ENCODE results near the gene UNC5C. TPM values are rescaled to one million over a fixed set of nuclear protein-coding genes. Genes with fewer than 3 reads are reported as not detected.

UNC5C gene
- total RNA-seq, 1 donor from 2014 or later, result not detected

DNA sequence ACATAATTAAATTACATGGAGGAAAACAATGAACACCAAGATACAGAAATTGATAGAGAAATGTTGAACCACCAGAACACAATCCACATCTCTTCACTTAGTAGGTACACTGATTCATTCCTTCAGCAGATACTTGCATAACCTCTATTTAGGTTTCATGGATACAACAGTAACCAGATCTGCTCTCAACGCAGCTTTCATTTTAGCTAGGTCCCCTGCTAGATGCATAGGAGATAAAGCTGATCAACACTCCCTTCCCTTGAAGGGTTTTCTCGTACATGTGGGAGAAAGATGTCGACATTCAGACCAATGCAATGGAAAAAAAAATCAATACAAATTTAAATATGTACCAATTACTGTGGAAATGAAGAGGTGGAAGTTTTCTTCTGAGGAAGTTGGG lies 37.3 kb downstream of the UNC5C start:
- POLR2A ChIA-PET, result no interaction called here
- ATAC-seq (ENCODE audit: low read depth), result no peak
- no peak overlapping the region for H3K27ac Mint-ChIP-seq
- intact Hi-C loops (cut with micrococcal nuclease), result no loop called here
- no peak overlapping the region for H3K4me3 Mint-ChIP-seq
- CTCF ChIA-PET, result no interaction called here
- H3K36me3 Mint-ChIP-seq (ENCODE audit: low read depth), result no peaks in the 10 kb centered on the region
- TF ChIP-seq, protein P1, sequence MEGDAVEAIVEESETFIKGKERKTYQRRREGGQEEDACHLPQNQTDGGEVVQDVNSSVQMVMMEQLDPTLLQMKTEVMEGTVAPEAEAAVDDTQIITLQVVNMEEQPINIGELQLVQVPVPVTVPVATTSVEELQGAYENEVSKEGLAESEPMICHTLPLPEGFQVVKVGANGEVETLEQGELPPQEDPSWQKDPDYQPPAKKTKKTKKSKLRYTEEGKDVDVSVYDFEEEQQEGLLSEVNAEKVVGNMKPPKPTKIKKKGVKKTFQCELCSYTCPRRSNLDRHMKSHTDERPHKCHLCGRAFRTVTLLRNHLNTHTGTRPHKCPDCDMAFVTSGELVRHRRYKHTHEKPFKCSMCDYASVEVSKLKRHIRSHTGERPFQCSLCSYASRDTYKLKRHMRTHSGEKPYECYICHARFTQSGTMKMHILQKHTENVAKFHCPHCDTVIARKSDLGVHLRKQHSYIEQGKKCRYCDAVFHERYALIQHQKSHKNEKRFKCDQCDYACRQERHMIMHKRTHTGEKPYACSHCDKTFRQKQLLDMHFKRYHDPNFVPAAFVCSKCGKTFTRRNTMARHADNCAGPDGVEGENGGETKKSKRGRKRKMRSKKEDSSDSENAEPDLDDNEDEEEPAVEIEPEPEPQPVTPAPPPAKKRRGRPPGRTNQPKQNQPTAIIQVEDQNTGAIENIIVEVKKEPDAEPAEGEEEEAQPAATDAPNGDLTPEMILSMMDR (IDR thresholded peaks at IDR 0.05), result no peak
- DNase-seq, result no peak
- H3K4me1 Mint-ChIP-seq, result no peaks in the 10 kb centered on the region
- no peaks in the 10 kb centered on the region for H3K27me3 Mint-ChIP-seq
- no peaks in the 10 kb centered on the region for H3K9me3 Mint-ChIP-seq

DNA sequence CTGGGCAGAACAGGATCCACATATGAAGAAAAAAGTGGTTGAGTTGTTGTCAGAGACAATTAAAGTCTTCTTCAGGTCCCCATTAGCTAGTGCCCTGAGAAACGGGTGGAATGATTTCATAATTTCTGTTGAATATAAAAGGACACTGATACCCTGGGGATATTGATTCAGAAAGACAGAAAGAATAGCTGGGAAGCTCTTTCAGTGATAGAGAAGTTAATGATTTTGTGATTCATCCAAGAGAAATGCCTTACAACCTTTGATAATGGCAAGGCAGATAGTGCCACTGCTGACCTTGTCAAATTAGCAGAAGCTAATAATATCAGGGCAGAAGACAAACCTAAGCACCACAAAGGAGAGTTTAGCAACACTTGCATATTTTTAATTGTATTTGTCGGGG lies 37.9 kb downstream of the UNC5C start:
- H3K27ac Mint-ChIP-seq, result no peak overlapping the region
- no peaks in the 10 kb centered on the region for H3K4me1 Mint-ChIP-seq
- no peaks in the 10 kb centered on the region for H3K36me3 Mint-ChIP-seq (ENCODE audit: low read depth)
- no peak for ATAC-seq (ENCODE audit: low read depth)
- POLR2A ChIA-PET, result no interaction called here
- no peaks in the 10 kb centered on the region for H3K9me3 Mint-ChIP-seq
- no peaks in the 10 kb centered on the region for H3K27me3 Mint-ChIP-seq
- intact Hi-C loops (cut with micrococcal nuclease), result no loop called here
- DNase-seq, result no peak
- TF ChIP-seq, protein P1 (IDR thresholded peaks at IDR 0.05), result no peak
- CTCF ChIA-PET, result no interaction called here
- H3K4me3 Mint-ChIP-seq, result no peak overlapping the region

DNA sequence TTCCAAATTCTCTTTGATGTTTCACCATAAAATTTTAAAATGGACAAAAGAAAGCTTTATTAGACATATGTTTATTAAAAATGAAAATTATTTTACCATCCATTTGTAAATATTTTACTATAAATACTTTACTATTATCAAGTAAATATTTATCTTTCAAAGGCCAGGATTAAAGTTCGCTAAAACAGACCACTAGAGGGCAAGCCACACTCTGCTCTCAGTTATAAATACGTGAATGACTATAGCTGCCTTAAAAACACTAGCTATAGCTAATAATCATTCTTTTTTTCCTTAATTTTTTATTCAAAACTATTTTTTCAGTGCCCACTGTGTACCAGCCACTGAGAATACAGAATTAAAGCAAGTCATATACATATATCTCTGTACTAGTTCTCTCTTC lies 38.6 kb downstream of the UNC5C start:
- H3K4me1 Mint-ChIP-seq, result no peaks in the 10 kb centered on the region
- no peaks in the 10 kb centered on the region for H3K27me3 Mint-ChIP-seq
- DNase-seq, result no peak
- H3K9me3 Mint-ChIP-seq, result no peaks in the 10 kb centered on the region
- ChIA-PET CTCF (no interaction called here), POLR2A (no interaction called here)
- H3K27ac Mint-ChIP-seq, result no peak overlapping the region
- intact Hi-C loops (cut with micrococcal nuclease), result no loop called here
- H3K4me3 Mint-ChIP-seq, result no peak overlapping the region
- TF ChIP-seq, protein P1 (IDR thresholded peaks at IDR 0.05), result no peak
- no peaks in the 10 kb centered on the region for H3K36me3 Mint-ChIP-seq (ENCODE audit: low read depth)
- no peak for ATAC-seq (ENCODE audit: low read depth)

DNA sequence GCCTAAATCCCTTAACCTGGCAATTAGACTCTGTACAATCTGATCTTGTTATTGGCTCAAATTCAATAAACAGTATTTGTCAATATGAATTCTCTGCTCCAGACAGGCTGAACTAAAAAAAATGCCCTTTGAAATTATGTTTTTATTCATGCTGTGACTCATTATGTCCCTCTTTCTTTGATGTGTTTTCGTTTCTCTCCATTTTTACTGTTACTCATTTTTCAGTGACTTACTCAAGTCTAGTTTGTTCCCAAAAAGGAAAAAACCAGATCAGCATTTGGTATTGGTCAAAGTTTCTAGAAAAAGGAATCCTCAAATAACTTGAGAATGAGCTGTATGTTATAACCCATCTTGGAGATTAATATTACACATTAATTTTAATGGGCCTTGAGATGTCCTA lies 40.4 kb downstream of the UNC5C start:
- POLR2A ChIA-PET, result no interaction called here
- ATAC-seq (ENCODE audit: low read depth), result no peak
- DNase-seq, result no peak
- Mint-ChIP-seq H3K36me3 (ENCODE audit: low read depth) (no peaks in the 10 kb centered on the region), H3K27me3 (no peaks in the 10 kb centered on the region), H3K27ac (no peak overlapping the region), H3K4me3 (no peak overlapping the region), H3K9me3 (peaks cover 3% of the 10 kb centered on the region), H3K4me1 (no peaks in the 10 kb centered on the region)
- intact Hi-C loops (cut with micrococcal nuclease), result no loop called here
- TF ChIP-seq, protein P1 (IDR thresholded peaks at IDR 0.05), result no peak
- CTCF ChIA-PET, result no interaction called here

DNA sequence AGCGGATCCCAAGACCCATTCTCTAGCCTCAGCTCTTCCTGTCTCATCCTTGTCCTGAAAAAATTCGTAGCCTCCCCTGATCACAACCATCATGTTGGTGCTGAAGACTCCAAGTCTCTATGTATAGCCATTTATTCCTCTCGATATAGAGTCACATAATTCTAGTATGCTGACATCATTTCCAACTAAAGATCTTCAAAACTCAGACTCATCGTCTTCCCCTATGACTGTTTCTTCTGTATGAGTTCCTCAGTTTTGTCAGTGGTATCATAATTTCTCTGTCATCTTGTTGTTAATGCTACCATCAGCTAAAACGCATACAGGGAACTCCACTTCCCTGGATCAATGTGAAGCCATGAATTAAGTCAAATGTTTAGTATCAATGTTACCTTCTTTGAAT lies 41.2 kb downstream of the UNC5C start:
- ATAC-seq (ENCODE audit: low read depth) (no peak), DNase-seq (no peak)
- Mint-ChIP-seq H3K4me1 (no peaks in the 10 kb centered on the region), H3K9me3 (peaks cover 3% of the 10 kb centered on the region), H3K36me3 (ENCODE audit: low read depth) (no peaks in the 10 kb centered on the region), H3K27me3 (no peaks in the 10 kb centered on the region), H3K4me3 (no peak overlapping the region), H3K27ac (no peak overlapping the region)
- TF ChIP-seq, protein P1 (IDR thresholded peaks at IDR 0.05), result no peak
- POLR2A ChIA-PET, result no interaction called here
- CTCF ChIA-PET, result no interaction called here
- intact Hi-C loops (cut with micrococcal nuclease), result no loop called here

Measured in activated B cell treated with CpG ODN at 0.5 μM for 24 hours (primary cell).